Prostate gland (tissue), 2 donors: ENCODE measurements around the gene ATXN1. TPM values are rescaled to one million over a fixed set of nuclear protein-coding genes. Genes with fewer than 3 reads are reported as not detected.

Experiments used
- DNase-seq: peaks from one replicate; pipeline ENCODE4 v3.0.0-alpha.2; 2019; ENCODE audit warnings: low spot score
- H3K27ac ChIP-seq, 2 donors: fragments of 200-600 bp; sonication (generic); 2 replicates each; pipeline ENCODE4 v1.5.1; 2017 to 2019
- H3K27me3 ChIP-seq: fragments of 200-600 bp; sonication (generic); replicated peaks from 2 replicates; pipeline ENCODE4 v1.5.1; 2019; ENCODE audit not compliant: insufficient read depth
- H3K36me3 ChIP-seq, 2 donors: fragments of 200-600 bp; sonication (generic); 1 replicate in 1 of 2; 2 replicates in 1 of 2; pipeline versions ENCODE4 v1.5.1 to v1.8.1; 2017 to 2019
- H3K4me1 ChIP-seq: fragments of 200-600 bp; sonication (generic); replicated peaks from 2 replicates; pipeline ENCODE4 v1.5.1; 2019
- H3K4me3 ChIP-seq, 2 donors: fragments of 200-600 bp; sonication (generic); 2 replicates each; pipeline ENCODE4 v1.5.1; 2017 to 2019
- H3K9me3 ChIP-seq: fragments of 200-600 bp; sonication (generic); 2 replicates; pipeline ENCODE4 v1.5.1; 2017
- CTCF ChIP-seq, 4 experiments: fragments of 200-600 bp in 2 of 4; fragments of 450-650 bp in 2 of 4; sonication (generic) in 2 of 4; IDR thresholded peaks; 1 replicate in 3 of 4; 2 replicates in 1 of 4; pipeline ENCODE4 v1.5.1; 2016 to 2019; ENCODE audit warnings: antibody characterized with exemption in 4 of 4, mild to moderate bottlenecking in 2 of 4, moderate library complexity in 2 of 4
- POLR2A ChIP-seq: fragments of 450-650 bp; IDR thresholded peaks from one replicate; pipeline ENCODE4 v1.6.1; 2016; ENCODE audit warnings: antibody characterized with exemption, mild to moderate bottlenecking
- POLR2AphosphoS5 ChIP-seq: sonication (generic); formaldehyde crosslinking; IDR thresholded peaks from one replicate; pipeline ENCODE4 v1.6.1; 2017; ENCODE audit warnings: antibody characterized with exemption
- WGBS: methylation state at CpG from one replicate; pipeline ENCODE4 v1.1.5; 2018; 5-methylcytosine and 5-hydroxymethylcytosine counted together
- intact Hi-C: fragments of 100-400 bp; cut with DNase I; formaldehyde crosslinking; loops from one replicate; pipeline ENCODE4 v1.14.2; 2022
- total RNA-seq, 2 donors: library from RNA; depleted of rRNA; stranded (reverse); fragments of >200 nt; gene quantifications; one replicate each; pipeline ENCODE4 v1.1.0, GENCODE V29; 2016

Gene ATXN1
- total RNA-seq, 2 donors from 2014 or later = 28.5 to 89.0 TPM

DNA sequence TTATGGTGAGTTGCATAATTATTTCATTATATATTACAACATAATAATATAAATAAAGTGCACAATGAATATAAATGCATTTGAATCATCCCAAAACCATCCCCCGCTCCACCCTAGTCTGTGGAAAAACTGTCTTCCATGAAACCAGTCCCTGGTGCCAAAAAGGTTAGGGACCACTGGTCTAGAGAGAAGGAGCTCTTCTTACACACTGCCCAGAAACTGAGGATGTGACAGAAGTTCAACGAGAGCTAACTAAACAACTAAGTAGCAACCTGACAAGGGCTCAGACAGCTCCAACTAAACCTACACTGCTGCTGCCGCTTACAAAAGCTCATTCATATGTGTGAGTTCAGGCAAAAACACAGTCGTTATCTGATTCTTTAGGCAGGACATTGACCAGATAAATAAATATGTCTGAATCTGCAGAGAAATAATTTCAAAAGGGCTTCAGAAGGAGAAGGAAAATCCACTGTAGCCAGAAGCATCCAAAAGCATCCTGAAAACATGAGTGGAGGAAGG lies 125.9 kb downstream of the ATXN1 start:
- no peak overlapping the region for H3K27ac ChIP-seq
- intact Hi-C loops = no loop called here
- WGBS = 58% methylated on average over 4 of the region's 4 CpGs
- TF ChIP-seq POLR2A = no peak
- no peak overlapping the region for H3K4me3 ChIP-seq
- no peak for DNase-seq
- H3K27me3 ChIP-seq = no peaks in the 10 kb centered on the region
- no peaks in the 10 kb centered on the region for H3K4me1 ChIP-seq
- no peaks in the 10 kb centered on the region for H3K9me3 ChIP-seq
- no peaks in the 10 kb centered on the region for H3K36me3 ChIP-seq

- H3K4me1 ChIP-seq = no peaks in the 10 kb centered on the region
- DNase-seq = no peak
- H3K27me3 ChIP-seq = no peaks in the 10 kb centered on the region
- TF ChIP-seq CTCF (IDR thresholded peaks at IDR 0.05) (no peak), POLR2AphosphoS5 (no peak), POLR2A (no peak)
- intact Hi-C loops = no loop called here
- H3K36me3 ChIP-seq = no peaks in the 10 kb centered on the region
- WGBS = 82% methylated on average over 5 of the region's 5 CpGs
- no peak overlapping the region for H3K4me3 ChIP-seq
- H3K9me3 ChIP-seq = no peaks in the 10 kb centered on the region
- H3K27ac ChIP-seq = no peak overlapping the region
These were observed 126.4 kb downstream of the ATXN1 start for GRCh38 chr6:16634855-16635254.

DNA sequence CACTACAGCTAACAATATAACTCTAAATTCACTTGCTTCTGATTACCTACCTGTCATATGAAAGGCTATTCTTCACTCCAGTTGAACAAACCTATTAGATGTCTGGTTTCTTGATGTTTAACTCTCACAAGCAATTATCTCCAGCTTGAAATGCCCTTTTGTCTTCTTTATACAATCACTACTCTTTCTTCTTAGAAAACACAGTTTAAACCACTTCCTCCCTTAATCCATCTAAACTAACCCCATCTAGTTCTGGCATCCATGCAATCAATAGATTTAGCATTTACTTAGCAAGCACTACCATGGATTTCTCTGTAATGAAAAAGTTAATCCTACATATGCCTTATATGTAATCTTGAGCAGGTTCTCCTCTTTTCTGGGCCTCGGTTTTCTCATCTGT lies 127.3 kb downstream of the ATXN1 start:
- no peak for DNase-seq
- H3K27me3 ChIP-seq = no peaks in the 10 kb centered on the region
- H3K4me3 ChIP-seq = no peak overlapping the region
- intact Hi-C loops = no loop called here
- no peaks in the 10 kb centered on the region for H3K36me3 ChIP-seq
- H3K9me3 ChIP-seq = no peaks in the 10 kb centered on the region
- TF ChIP-seq POLR2A (no peak), CTCF (IDR thresholded peaks at IDR 0.05) (no peak), POLR2AphosphoS5 (no peak)
- H3K27ac ChIP-seq = no peak overlapping the region
- 83% methylated on average over 1 of the region's 1 CpG for WGBS
- H3K4me1 ChIP-seq = no peaks in the 10 kb centered on the region

- Histone ChIP-seq H3K9me3 (no peaks in the 10 kb centered on the region), H3K36me3 (no peaks in the 10 kb centered on the region), H3K4me1 (no peaks in the 10 kb centered on the region), H3K27ac (no peak overlapping the region), H3K4me3 (no peak overlapping the region), H3K27me3 (no peaks in the 10 kb centered on the region)
- intact Hi-C loops = no loop called here
- TF ChIP-seq POLR2AphosphoS5 (no peak), POLR2A (no peak), CTCF (IDR thresholded peaks at IDR 0.05) (no peak)
- 66% methylated on average over 5 of the region's 5 CpGs for WGBS
- no peak for DNase-seq
These were observed 127.8 kb downstream of the ATXN1 start for GRCh38 chr6:16633465-16633864.

GRCh38 chr6:16632101-16632500 lies 129.2 kb downstream of the ATXN1 start:
- intact Hi-C loops = no loop called here
- Histone ChIP-seq H3K27ac (no peak overlapping the region), H3K36me3 (no peaks in the 10 kb centered on the region), H3K9me3 (no peaks in the 10 kb centered on the region), H3K4me1 (no peaks in the 10 kb centered on the region), H3K4me3 (no peak overlapping the region), H3K27me3 (no peaks in the 10 kb centered on the region)
- WGBS = 74% methylated on average over 4 of the region's 4 CpGs
- DNase-seq = no peak
- no peak for TF ChIP-seq POLR2A
- no peak for TF ChIP-seq POLR2AphosphoS5
- no peak for TF ChIP-seq CTCF (IDR thresholded peaks at IDR 0.05)
